Dermis microvascular lymphatic vessel endothelial cell (primary cell): ENCODE data around the gene TMEM250. TPM values are rescaled to one million over a fixed set of nuclear protein-coding genes. Genes with fewer than 3 reads are reported as not detected.

Experiments used
- DNase-seq, 2 donors: peaks; one replicate each; pipeline versions ENCODE4 v3.0.0 to v3.0.0-alpha.2; 2010; ENCODE audit warnings: low read depth in 2 of 2
- total RNA-seq: library from RNA; depleted of rRNA; stranded (reverse); fragments of >200 nt; gene quantifications from 2 replicates; pipeline ENCODE4 v1.2.1, GENCODE V29; 2014

TMEM250 gene
- total RNA-seq, 1 donor from 2014 or later = 40.2 TPM

DNA sequence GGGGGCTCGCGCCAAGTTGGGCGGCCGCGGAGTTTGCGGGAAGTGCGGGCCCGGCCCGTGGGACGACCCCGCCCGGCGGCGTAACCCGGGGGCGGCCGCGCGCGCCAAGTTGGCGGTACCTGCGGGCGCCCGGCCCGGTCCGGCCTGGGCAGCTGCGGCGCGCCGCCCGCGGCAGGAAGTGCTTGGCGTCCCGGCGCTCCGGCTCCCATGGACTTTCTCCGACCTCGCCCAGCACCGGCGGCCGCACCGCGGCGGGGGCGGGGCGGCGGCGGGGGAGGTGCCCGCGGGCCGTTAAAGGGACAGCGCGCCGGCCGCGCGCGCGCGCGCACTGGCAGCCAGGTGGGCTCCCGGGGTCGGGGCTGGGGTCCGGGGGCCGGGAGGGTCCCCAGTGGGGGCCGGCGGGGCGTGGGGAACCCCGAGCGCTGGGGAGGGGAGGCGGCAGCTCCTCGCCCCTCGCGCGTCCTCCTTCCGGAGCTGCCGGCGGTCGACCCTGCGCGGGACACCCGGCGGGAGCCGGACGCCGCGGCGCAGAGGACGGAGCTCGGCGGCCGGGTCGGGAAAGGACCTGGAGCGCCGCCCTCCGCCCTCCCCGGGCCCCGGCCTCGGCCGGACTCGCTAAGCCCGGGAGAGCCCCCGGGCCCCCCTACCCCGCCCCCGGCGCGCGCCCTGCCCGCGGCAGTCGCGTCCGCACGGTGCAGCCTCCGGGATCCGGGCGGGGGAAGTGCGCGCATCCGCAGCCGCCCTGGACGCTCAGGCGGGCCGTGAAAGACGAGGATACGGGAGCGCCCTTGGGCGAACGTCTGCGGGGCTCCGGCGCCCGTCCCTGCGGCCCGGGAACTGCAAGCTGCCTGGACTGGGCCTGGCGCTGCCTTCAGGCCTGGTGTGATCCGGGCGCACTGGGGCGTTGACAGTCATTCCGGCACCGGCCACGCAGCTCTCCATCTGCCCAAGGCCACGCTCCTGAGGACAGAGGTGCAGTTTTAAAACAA is 23.3 kb downstream of the TMEM250 start, which contains the start of gene NACC2:
Gene NACC2, minus strand, starts transcription at position 220 of the 989 bp plus-strand sequence. CDS start 44,768 bp downstream, outside the sequence.
- DNase-seq = peak in 1 of 2 donors; percentile 71

GRCh38 chr9:136093995-136094881 is 24.4 kb downstream of the TMEM250 start:
- DNase-seq = peak in 1 of 2 donors; percentile 58

- DNase-seq = no peak
These were observed 25.2 kb downstream of the TMEM250 start for GRCh38 chr9:136093346-136093986.

GRCh38 chr9:136092741-136093140 is 25.9 kb downstream of the TMEM250 start:
- no peak for DNase-seq

- no peak for DNase-seq
These were observed 26.4 kb downstream of the TMEM250 start for GRCh38 chr9:136092353-136092650.

DNA sequence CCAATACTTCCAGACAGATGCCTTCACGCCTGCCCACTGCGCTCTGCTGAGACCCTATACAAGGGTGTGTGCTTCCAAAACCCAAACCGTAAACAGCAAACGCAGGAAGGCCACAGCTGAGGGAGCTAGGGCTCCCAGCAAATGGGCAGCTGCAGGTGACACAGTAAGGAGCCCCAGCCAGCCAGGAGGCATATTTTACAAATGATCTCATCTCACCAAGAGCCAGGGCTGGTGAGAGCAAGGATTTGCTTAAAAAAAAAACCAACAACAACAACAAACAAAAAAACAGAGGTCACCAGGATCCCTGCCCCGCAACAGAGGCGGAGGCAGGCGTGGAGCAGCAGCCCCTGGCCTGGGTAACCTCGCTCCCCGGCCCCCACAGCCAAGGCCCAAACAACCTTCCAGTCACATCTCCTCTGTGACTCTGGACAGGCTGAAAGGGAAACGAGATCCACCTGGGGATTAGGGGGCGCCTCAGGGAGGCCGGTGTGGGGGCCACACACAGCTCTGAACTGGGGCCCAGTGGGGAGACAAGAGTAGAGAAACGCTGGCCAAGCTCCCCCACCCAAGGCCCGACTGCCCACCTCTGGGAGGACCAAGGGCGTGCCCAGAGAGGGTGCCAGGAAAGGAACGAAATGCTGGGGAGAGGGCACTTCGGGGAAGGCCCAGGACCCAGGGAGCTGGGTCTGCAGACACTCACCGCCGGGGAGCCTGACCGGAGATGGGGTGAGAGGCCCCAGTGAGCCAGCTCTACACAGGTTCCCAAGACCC is 26.9 kb downstream of the TMEM250 start:
- no peak for DNase-seq

- no peak for DNase-seq
These were observed 27.7 kb downstream of the TMEM250 start for GRCh38 chr9:136090768-136091581.

DNA sequence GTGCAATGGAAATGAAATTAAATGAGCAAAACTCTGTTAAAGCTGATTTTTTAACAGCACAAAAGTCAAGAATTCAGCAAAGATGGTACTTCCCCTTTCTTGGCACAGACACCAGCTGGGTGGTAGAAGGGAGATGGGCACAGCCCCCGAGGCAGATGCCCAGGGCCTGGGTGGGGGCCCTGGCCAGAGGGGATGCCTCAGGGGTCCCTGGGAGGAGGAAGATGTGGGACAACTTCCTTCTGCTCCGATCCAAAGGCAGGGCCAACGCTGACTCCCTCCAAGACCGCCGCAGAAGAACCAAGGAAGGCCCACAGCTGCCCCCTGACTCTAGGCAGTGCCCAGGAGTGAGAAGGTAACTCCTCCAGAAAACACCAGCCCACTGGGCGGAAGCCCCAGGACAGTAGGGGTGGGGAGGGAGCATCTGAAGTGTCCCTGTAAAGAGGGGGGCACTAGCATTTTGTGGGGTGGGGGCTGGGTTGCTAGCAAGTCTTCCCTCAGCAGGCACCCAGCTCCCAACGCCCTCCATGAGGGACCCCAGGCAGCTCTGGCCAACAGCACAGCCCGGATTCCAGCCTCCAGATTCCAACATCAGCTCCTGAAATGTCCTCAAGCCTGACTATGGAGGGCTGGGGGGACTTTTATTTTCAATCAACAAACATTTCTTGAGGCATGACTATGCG is 28.5 kb downstream of the TMEM250 start:
- DNase-seq = no peak

DNA sequence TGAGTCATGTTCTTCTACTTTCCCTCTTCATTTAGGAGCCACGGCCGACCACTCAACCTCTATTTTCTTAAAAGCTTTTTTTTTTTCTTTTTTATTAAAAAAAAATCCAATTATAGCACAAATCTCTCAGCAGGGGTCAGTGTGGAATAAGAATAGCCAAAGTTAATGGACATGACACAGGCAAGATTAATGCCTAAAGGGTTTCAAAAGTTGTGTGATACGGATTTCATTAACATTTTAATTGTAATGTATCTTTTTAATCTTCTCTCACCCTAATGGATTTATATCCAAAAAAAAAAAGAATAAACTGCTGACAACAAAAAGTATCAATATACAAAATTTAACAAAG is 29.0 kb downstream of the TMEM250 start:
- DNase-seq = peak; percentile 46 to 56

DNA sequence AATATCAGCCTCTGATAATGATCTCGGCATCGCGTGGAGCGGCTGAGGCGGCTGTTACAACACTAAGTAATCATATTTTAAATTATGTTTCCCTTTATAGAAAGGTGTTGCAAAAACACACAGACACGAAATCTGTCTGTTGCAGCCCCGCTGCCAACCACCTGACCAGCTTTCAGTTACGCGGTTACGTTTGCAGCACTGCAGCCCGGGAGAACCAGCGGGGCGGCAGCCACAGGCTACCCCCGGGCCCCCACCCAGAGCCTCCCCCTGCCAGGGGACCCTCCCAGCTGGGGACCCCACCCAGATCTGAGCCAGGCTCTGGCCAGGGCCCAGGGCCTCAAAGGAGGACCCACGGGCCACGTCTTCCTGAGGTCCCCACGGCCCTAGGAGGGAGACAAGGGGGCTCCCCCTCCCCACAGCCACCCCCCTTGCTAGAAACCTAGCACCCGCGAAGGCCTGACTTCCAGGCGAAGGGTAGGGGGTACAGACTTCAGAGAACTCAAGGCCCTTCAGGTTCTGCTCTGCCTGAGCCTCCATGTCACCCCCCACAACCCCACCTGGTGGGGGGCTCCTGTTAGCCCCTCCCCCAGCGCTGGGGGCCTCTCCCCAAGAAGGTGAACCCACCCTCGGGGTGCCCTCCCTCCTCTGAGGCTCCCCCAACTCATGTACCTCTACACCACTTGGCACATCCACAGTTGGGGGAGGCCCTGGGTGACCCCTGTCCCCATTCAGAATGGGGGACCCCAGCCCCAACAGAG is 29.6 kb downstream of the TMEM250 start:
- no peak for DNase-seq

DNA sequence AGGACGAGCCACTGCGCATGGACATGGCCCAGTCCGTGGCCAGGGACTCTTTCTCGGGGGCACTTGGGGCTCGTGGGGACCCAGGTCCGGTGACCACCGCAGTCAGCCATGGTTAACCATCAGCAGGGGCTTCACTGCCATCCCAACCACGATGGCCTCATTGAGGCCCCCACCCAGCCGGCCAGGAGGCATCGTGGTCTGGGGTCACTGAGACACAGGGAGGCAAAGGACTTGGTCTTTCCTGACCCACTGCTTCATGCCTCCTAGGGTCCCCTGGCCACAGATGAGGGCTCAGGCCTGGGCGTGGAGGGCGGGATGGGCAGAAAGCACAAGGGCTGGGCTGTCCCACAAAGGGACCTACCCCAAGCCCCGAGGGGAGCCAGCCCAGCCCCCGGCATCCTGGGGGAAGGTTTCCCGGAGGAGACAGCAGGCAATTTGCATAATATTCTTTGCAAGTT is 30.2 kb downstream of the TMEM250 start:
- no peak for DNase-seq

DNA sequence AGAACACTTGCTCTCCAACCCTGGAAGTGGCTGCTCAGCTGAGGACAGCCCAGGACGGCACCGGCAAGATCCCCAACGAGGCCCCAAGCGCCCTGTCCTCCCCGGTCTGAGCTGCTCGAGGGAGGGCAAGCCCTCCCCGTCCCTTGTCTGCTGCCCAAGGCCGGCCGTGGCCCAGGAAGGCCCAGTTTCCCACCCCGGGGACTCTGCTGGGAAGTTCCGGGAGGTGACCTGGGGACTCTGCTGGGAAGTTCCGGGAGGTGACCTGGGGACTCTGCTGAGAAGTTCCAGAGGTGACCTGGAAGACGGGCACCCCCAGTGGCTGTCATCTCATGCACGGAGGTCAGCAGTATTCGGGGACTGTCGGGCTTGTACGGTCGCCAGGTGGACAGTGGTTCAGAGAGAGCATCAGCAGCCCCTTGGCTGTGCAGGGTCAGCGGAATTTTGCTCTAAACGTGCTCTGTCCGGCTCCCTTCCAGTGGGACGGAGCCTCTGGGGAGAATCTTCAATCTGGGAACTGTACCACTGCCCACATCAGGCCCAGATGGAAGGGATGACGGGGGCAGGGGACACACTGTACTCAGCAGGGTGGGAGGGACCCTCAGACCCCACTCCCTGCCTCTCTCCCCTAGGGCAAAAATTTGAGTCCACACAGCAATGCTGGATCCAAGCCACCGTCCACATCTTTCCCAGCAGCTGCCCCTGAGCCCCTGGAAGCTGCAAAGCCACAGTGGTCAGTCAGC is 30.8 kb downstream of the TMEM250 start:
- DNase-seq = no peak

DNA sequence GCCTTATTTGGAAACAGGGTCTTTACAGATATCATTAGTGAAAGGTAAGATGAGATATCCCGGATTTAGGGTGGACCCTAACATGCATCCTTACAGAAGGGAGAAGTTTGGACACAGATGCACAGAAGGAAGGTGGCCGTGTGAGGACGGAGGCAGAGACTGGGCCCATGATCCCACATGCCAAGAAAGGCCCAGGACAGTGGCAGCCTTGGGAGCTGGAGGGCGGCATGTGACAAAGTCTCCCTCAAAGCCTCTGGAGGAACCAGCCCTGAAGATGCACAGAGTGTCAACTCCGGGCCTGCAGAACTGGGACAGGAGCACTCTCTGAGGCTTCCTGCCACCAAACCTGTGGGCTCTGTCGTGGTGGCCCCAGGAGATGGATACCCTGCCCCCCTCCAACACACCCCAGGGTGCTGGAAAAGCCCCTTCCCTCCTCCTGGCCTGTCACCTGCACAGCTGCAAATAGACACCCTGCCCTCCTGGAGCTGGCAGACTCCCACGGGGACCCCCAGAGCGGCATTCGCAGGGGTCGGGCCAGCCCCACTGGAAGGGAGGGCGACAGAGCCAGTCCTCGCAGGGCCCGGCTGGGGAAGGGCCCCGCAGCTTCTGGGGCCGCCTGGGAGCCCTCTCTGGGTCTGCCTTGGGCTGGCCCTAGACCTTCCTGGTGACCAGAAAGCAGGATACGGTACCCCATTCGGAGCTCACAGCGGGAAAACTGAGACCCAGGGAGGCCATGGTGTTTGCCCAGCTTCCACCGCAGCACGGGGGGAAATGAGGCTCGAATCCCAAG is 31.5 kb downstream of the TMEM250 start:
- DNase-seq = no peak

DNA sequence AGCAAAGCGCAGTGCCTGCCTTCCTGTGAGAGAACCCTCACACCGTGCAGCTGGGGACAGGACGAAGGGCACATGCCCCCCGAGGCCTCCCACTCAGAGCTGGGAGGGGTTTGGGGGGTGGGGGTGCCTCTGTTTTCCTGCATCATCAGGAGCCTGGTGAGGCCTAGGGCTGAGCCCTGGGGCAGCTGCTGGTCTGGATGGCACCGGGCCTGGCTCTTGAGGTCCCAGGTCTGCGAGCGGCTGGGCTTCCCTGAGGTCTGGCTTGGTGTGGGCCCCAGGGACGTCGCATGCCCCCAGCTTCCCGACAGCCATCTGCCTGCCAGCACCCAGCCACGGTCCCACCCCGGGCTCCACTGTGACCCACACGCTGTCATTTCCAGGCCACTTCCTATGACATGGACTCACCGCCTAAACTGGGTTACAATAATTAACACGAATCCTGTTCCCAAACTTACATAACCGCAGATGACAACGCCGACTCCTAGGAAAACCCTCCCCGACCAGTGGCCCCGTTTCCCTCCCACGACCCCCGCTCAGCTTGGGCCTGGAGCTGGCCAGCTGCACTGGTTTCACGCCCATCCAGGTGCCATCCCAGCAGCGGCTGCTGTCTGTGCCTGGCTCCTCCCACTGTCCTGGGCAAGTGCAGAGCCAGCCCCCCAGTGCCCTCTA is 32.3 kb downstream of the TMEM250 start:
- no peak for DNase-seq

- no peak for DNase-seq
These were observed 32.9 kb downstream of the TMEM250 start for GRCh38 chr9:136085815-136086212.

GRCh38 chr9:136084063-136084944 is 34.4 kb downstream of the TMEM250 start:
- DNase-seq = no peak
